ENCODE results near the gene TSR1.
"Not testable (repeated sequence)": the region's sequence is repeated elsewhere in the genome, so short reads cannot be mapped to it uniquely, and the experiment has no call there.

The TSR1 gene

GRCh38 chr17:2335726-2336214, 487 bp downstream of the TSR1 start:
- DNase-seq: no peak

- no peak for DNase-seq
Observed at GRCh38 chr17:2331303-2331702, 5.0 kb downstream of the TSR1 start.

- no peak for DNase-seq
Observed at GRCh38 chr17:2323629-2324314, 12.5 kb downstream of the TSR1 start.

- DNase-seq: no peak
Observed at GRCh38 chr17:2321399-2321798, 14.9 kb downstream of the TSR1 start.

- no peak for DNase-seq
Observed at GRCh38 chr17:2319051-2319450, 17.2 kb downstream of the TSR1 start.

GRCh38 chr17:2317796-2318195, 18.5 kb downstream of the TSR1 start:
- DNase-seq: no peak

GRCh38 chr17:2316916-2317205, 19.4 kb downstream of the TSR1 start:
- DNase-seq: not testable (repeated sequence)

- DNase-seq: no peak
Observed at GRCh38 chr17:2312736-2313135, 23.5 kb downstream of the TSR1 start.

- no peak for DNase-seq
Observed at GRCh38 chr17:2309338-2310154, 26.7 kb downstream of the TSR1 start.

GRCh38 chr17:2304931-2305330, 31.3 kb downstream of the TSR1 start:
- DNase-seq: no peak

GRCh38 chr17:2303204-2304188, 32.8 kb downstream of the TSR1 start, which contains the start of the genes SMG6 and SRR:
TSS of gene SMG6 (minus strand) at chr17:2303785. CDS start at chr17:2303720, 65 bp downstream.
TSS of gene SRR (plus strand) at chr17:2303950. CDS start at chr17:2315561, 11,611 bp downstream.
- peak; percentile 98 for DNase-seq

GRCh38 chr17:2302778-2303203, 33.5 kb downstream of the TSR1 start:
- DNase-seq: no peak

- DNase-seq: no peak
Observed at GRCh38 chr17:2299756-2300155, 36.5 kb downstream of the TSR1 start.

- no peak for DNase-seq
Observed at GRCh38 chr17:2299136-2299535, 37.1 kb downstream of the TSR1 start.

- DNase-seq: no peak
Observed at GRCh38 chr17:2297023-2297422, 39.2 kb downstream of the TSR1 start.

- DNase-seq: no peak
Observed at GRCh38 chr17:2295575-2295974, 40.7 kb downstream of the TSR1 start.

GRCh38 chr17:2292100-2292499, 44.2 kb downstream of the TSR1 start:
- no peak for DNase-seq

- DNase-seq: no peak
Observed at GRCh38 chr17:2289878-2290478, 46.3 kb downstream of the TSR1 start.

GRCh38 chr17:2283302-2283701, 53.0 kb downstream of the TSR1 start:
- DNase-seq: no peak

- DNase-seq: no peak
Observed at GRCh38 chr17:2282297-2282873, 53.9 kb downstream of the TSR1 start.

- DNase-seq: no peak
Observed at GRCh38 chr17:2279707-2280106, 56.5 kb downstream of the TSR1 start.

Data from activated effector memory CD4-positive, alpha-beta T cell treated with anti-CD3 and anti-CD28 coated beads, Interleukin-2, amount 50 U/mL, for 16 hours (primary cell).